HG02623 (cell line): ENCODE data around the gene CHN1.

ENCODE experiments used
- ATAC-seq: cut with Tn5 transposase; IDR thresholded peaks from one replicate; pipeline ENCODE4 v1.9.1; 2021; ENCODE audit warnings: moderate library complexity; ENCODE audit not compliant: unreplicated experiment

CHN1 gene

DNA sequence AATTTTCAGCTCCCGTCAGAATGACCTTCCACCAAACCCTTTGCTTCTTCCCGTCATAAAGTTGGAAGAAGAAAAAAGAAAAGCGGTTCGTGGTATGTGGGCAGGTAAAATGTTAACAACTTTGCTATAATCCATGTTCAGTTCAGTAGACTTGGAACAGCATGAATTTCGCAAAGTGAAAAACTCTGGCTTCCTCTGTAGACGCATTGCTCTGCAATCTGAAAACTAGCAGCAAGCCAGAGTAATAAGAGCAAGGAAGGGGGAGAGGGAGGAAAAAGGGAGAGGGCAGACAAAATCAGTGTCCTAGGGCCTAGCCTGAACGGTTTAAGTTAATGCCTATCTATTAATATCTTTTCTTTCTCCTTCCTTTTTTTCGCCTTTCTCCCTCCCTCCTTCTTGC lies 214.2 kb downstream of the CHN1 start:
- no peak for ATAC-seq

DNA sequence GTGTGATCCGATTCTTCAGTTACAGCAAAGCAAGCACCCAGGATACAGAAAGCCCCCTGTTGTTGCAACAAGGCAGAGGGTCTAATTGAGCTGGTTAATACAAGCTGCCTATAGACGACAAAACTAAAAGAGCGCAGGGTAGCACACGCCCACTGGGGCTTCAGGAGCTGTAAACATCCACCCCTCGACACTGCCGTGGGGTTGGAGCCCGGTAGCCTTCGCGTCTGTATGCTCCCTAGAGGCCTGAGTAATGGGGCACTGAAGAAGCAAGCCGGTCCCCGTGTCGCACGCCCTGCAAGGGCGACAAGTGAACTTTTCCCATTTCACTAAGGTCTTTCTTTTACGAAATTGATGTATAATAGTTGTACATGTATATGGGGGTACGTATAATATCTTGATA lies 216.2 kb downstream of the CHN1 start:
- ATAC-seq = no peak

DNA sequence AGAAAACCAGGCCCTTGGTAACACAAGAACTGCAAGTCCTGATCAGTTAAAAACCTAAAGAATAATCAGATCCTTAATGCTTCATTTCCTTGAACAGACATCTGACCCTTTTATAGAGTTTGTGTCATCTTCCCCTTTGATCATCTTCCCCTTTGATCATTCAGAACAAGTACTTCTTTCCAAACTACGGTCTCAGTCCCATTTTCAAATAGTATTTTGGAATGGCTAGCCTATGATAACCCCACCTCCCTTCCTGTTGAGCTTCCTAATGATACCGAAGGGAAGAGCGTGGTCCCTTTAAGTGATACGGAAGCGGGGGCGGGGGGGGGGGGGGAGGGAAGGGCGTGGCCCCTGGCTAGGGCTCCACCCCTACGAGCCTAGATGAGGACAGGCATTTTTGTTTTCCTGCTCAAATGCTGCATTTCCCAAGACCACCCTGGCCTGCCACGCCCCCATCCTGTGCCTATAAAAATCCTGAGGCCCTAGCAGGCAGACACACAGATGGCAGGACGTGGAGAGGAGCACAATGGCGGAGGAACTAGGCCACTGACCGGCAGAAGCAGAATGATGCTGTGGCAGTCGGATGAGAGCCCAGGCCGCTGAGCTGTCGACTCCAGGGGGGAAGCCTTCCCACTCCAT lies 216.8 kb downstream of the CHN1 start:
- no peak for ATAC-seq

DNA sequence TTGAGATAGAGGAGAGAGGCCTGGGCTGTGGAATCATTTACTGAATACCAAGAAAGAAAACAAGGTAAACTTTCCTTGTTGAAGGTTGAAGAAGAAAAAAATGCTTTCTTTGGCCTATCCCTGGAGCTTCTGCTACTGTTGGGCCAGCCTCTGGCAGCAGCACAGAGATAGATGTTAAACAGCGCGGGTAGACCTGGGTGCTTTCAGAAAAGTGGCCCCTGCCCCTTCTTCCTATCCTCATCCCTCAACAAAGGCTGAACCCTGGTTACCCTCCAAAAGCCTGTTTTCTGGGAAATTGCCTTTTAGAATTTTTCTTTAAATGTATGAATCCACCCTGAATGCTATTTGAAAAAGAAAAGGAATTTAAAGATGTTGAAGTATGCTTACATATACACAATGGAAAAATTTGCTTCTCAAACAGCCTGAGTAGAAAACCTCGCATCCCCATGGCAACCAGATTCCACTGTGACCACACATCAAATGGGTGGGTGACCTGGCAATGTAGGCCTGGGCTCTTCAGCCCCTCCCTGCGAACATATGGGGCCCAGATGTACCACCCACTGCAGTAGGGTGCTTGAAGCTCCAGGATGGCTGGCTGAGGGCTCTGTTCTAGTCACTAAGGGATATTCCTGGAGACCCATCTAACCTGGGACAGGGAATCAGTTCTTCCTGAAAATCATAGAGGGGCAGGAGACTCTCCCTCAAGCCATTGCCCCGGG lies 217.5 kb downstream of the CHN1 start:
- ATAC-seq = no peak

DNA sequence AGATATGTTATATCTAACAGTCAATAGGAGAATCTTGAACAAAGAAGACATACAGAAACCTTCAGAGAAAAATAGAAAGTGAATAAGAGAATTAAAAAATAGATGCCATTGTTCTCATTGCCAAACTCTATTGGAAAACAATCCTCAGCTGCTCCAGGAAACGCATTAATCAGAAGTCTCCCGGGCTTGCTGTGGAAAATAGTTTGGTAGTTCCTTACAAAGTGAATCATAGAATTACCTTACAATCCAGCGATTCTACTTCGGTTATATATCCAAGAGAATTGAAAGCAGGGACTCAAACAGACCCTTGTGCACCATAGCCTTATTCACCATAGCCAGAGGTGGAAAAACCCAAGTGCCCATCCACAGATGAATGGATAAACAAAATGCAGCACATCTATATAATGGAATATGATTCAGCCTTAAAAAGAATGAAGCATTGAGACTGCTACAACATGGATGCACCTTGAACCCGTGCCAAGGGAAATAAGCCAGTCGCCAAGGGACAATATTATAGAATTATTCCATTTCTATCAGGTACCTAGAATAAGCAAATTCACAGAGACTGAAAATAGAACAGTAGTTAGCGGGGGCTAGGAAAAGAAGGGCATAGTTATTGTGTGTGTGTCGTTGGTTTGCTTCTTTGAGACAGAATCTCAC lies 219.0 kb downstream of the CHN1 start:
- no peak for ATAC-seq

DNA sequence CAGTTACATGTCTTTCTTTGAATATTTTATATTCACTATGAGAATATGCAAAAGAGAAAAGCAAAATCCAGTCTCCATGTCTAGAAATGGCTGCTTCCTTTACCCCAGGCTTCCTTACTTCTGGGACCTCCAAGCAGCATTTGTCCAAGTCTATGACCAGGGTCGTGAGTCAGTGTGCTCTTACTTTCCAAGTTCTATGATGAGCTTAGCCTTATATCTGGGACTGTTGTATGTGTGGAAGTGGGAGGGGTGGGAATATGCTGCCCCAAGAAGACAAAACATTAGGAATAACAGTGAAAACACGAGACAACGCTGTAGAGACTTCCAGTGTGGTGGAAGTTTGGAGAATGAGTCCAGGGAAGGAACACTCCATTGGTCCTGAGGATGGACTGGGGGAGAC lies 219.7 kb downstream of the CHN1 start:
- ATAC-seq = no peak

DNA sequence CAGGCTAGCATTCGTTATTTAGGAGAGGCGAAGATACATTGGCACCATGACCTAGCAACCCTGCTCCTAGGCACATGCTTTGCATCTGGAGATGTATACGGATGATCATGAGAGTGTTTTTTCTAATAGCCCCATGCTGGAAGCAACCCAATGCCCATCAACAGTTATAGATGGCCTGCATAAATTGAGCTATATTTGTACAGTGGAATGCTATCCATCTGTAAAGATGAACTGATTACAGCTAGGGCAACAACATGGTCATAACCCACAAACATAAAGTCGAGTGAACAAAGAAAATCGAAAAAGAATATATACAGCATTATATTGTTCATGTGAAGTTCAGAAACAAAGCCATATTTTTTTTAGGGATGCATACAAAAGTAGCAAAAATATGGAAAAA lies 220.3 kb downstream of the CHN1 start:
- ATAC-seq = no peak

DNA sequence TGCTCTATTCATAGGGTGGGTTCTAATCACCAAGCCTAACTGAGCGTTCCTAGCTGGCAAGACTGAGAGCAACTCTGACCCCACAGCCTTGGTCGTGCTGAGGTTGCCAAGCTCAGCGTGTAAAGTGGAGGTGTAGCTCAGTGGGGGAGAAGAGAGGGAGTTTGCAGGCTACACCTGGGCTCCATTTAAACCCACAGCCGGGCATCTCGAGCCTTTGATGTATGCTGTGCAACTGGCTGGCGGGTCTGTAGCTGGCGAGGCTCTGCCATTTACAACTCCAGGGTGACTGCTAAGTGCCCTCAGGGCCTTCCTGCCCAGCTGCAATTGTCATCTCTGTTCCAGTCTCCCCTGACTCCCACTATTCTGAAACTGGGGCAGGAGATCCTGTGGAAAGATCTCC lies 220.9 kb downstream of the CHN1 start:
- ATAC-seq = no peak

DNA sequence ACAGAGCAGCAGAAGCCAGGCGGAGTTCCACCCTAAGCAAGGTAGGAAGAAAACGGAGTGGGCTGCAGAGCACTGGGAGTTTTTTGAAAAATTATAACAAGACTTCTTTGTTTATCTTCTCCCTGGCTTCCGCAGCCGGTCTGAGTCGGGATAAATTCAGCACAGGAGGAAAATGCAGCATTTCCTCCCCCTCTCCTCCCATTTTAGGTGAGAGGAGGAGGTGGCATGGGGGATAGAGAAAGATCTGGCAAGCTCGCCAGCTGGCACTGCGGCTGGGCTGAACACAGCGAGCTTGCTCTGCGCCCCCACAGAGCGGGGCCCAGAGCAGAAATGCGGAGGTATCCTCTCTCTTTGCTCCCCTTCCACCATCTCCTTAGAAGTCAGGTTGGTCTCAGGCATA lies 223.2 kb downstream of the CHN1 start:
- ATAC-seq = no peak

DNA sequence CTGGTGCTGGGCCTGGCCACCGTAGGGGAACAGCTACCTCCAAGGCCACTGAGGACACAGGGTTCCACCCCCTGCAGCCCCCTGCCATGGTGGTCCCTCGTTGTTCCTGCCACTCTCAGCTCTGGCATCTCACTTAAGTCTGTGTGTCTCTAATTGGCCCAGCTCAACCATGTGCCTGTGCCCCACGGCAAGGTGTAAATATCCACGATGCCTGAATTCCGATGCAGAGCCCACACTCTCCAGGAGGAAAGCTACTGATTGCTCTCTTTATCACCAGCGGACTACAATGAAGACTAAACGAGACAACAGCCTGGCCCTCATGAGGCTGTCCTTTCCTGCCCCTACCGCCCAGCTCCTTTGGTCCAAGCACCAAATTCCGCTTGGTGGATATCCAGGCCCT lies 223.9 kb downstream of the CHN1 start:
- ATAC-seq = no peak

DNA sequence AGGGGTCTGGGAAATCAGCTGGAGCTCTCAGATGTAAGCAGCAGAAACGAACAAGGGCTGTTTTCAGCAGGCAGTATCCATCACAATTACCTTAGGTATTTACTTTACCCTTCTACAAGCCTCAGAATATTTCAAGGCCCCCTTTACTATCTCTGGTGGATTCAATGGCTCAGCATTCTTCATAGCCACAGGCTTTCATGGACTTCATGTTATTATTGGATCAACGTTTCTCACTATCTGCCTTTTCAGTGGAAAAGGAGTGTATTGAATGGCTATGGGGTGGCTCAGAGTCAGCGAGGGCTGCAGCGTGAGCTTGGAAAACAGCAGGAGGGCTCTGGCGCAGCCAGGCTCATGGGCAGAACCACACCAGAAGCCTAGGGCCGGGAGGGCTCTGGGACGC lies 224.3 kb downstream of the CHN1 start:
- ATAC-seq = no peak

DNA sequence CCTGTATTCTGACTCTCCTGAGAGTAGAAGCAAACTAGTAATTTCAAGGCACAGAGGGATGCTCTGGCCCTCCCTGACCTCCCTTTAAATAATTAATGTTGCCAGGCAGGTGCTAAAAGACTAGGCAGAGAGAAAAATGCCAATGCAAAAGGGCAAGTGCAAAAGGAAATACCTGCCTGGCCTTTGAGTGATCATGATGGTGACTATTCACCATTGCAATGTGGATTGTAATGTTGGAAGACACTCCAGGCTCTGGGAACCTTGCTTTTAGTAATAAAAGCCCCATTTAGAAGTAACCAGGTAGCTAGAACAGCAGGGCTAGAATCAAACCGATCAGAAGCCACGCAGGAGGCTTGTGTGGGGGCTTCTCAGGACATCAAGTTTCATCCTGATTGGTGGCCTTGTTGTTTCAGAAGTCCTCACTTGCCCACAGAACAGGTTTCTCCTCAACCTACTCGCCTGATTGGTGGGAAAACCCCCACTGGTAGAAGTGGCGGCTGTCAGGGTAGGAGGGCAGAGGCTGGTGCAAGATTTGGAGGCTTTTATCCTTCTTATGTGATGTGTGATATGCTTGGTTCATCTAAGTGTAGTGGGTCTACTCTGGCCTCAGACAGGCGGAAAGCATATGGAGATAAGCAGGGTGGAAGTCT lies 224.9 kb downstream of the CHN1 start:
- ATAC-seq = no peak

DNA sequence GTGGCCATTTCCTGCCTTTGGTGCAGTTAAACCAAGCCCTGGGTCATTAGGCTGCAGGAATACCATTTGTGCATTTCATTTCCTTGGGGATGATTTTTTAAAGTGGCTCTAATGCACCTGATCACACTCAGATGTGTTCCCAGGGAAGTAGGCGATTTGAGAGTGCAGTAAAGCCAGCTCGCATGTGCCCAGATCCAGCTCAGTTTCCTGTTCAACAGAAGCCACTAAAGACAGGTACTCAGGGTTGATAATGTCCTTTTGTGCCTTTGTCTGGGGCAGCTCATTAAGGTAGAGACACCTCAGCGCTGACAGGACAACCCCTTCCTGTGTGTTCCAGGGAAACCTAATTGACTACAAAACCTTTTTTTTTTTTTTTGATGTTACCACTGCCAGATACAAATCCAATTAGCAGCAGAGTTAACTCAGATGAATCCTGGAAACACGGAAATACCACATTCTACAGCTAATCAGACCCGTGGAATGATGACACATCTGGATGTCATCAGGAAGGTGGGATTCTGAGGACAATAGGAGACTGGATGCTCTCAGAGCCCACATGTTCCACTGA lies 225.7 kb downstream of the CHN1 start:
- no peak for ATAC-seq

DNA sequence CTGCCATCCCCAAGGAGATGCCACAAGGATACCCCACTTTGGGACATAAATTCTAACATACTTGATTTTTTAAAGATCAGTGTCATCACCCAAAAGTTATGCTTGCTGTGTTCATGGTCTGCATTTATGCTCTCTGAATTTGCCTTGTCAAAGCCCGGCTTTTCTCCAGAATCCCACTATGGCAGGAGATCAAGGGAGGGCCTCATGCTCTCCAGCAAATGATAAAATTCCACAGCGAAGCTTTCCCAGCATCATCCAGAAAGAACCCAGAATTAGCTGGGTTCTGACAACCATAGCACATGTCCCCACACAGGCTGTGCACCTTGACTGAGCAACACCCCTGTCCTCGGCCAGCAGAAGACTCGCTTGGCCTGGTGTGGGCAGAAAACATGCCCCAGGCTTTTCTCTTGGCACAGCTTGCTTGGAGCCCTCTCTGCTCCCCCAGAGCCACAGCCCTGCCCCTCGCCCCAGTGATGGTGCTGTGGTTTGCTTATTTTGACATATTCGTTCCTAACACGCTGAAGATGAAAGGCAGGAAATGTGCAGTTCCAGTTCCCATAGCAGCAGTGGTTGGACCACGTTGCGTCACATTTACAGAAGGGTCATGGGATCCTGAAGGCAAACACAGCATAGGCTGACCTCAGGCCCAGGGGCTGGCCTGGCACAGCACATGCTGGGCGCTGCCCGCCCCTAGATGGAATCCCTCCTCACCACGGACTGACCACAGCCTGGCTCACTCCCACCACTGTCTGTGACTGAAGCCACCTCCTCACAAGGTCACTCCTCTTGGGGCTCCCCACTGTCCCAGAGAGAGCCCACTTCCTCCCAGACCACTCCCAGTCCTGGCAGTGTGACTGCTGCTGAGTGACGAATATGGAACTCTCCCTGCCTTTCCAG lies 226.8 kb downstream of the CHN1 start:
- ATAC-seq = no peak

DNA sequence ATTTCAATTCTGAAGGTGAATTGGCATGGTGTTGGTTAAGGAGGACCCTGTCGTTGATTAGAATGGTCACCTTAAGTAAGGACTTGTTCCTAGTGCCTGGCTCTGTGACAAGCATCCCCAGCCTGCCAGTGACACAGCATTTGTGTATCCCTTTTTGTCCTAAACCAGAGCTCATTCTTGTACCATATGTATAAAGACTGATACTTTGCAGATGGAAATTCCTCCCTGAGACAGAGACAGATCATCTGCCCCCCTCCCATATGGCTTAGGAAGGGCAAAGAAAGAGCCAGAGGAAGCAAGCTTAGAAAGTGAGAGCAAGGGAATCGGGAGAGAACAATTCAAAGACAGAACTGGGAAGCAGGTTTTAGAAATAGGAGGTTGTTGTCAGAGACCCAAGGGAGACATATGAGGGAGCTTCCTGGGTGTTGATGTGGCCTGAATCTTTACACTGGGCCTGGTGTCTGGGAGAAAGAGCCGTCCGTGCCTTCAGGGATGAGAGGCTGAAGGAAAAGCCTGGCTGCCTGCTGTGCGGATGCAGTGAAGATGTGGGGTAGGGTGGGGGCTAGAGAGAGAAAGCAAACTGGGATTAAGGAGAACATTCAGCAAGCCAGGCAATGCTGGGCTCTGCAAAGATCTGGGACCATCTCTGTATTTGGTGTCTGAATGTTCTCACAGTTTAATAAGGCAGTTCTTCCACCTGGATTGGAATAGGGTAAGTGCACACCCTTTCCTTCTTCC lies 227.7 kb downstream of the CHN1 start:
- ATAC-seq = no peak

DNA sequence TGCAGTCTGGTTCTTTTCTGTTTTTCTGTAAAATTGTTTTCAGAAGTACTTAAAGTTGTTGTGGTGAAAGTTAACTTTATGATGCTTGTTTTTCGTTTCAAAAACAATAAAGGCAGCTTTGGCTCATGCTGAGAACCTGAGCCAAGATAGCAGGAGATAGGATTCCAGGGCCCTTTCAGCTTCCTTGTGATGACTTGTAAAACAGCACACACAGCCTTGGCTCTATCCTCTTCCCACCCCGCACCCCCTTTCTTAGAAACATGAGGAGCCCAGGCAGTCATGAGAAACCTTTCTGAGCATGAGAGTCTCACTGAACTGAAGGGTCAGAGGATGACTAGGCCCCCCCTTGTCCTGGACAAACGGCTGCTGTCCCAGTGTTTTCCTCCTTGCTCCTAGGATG lies 228.5 kb downstream of the CHN1 start:
- ATAC-seq = no peak

DNA sequence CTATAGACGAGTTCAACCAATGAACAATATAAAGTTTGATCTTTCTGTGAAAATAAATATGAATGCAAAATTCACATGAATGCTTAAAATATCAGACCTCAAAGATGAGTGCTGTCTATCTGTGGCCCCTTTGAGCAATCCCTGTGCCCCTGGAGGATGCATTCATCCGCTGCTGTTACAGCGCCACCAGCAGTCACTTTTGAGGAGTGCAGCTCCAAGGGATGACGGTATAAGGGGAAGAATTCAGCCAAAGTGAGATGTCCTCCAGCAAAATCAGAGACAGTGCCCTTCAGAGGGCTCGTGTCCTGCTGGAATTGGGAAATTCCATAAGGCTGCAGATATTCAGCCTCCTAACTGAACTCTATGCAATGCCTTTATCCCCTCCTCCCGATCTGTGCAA lies 229.0 kb downstream of the CHN1 start:
- no peak for ATAC-seq

DNA sequence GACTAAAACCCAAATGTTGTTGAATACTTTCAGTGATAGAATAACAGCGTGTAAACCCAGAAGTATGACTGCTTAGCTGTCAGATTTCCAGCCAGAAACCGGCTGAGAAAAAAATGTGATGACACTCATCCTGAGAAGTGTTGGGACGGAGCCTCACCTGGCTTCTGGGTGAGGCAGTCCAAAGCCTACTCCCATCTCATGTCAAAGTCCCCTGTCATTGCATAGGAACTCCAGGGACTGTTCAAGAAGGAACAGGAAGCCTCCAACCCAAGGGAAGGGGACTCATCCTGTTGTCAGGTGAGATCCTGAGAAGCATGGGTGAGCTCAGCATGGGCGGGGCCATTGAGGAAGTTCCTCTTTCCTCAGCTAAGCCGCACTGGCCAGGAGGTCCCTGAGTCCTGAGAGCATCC lies 229.6 kb downstream of the CHN1 start:
- no peak for ATAC-seq

DNA sequence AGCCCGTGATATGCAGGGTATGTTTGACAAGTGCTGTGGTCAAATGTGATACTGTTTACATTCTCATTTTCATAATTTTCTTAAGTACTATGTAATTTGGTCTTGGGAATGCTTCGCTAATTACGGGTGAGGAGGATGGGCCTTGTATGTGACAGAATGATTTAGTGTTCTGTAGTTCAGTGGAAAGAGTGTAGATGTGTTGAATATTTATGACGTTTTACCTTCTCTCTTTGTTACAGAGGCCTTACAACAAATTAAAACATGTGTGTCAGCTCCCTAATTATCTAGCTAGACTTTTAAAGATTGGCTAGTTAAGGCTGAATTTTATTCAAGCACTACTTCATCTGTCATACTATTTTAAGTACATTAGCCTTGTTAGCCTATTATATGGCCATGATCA lies 230.3 kb downstream of the CHN1 start:
- no peak for ATAC-seq

DNA sequence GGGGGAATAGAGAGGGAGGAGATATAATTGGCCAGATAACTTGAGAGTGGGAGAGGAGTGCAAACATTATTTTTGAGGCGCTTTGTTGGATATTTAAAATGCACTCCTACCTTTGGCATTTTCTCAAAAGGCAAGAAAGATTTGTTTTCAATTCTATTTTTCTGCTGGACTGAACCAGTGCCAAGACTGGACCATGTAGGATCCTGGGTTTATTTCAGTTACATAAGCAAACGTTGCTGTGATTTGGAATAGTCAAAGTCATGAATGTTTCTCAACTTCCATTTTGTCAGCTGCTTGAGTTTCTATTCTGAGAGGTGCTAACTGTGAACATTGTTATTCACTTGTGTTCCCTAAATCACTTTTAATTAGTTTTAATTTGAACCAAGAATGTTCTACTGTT lies 232.0 kb downstream of the CHN1 start:
- no peak for ATAC-seq
